HEK293T (cell line): Measurements from ENCODE around the gene KCNQ1.

ENCODE experiments used
- ARNT ChIP-seq: fragments of 450-650 bp; IDR thresholded peaks from 2 replicates; pipeline ENCODE4 v1.6.1; 2017; ENCODE audit warnings: mild to moderate bottlenecking
- BHLHE40 ChIP-seq: fragments of 450-650 bp; IDR thresholded peaks from 2 replicates; pipeline ENCODE4 v1.6.1; 2016; ENCODE audit warnings: mild to moderate bottlenecking, moderate library complexity, borderline replicate concordance
- ELF4 ChIP-seq: fragments of 450-650 bp; IDR thresholded peaks from 2 replicates; pipeline ENCODE4 v1.6.1; 2017; ENCODE audit warnings: antibody characterized with exemption
- FOXA1 ChIP-seq: fragments of 450-650 bp; IDR thresholded peaks from 2 replicates; pipeline ENCODE4 v1.6.1; 2016; ENCODE audit warnings: mild to moderate bottlenecking
- FOXM1 ChIP-seq: fragments of 450-650 bp; IDR thresholded peaks from 2 replicates; pipeline ENCODE4 v1.6.1; 2017; ENCODE audit warnings: mild to moderate bottlenecking, borderline replicate concordance
- NFRKB ChIP-seq: fragments of 450-650 bp; IDR thresholded peaks from 2 replicates; pipeline ENCODE4 v1.6.1; 2016; ENCODE audit warnings: mild to moderate bottlenecking, moderate library complexity
- SP1 ChIP-seq: fragments of 450-650 bp; IDR thresholded peaks from 2 replicates; pipeline ENCODE4 v1.6.1; 2017
- SUZ12 ChIP-seq: fragments of 450-650 bp; IDR thresholded peaks from 2 replicates; pipeline ENCODE4 v1.6.1; 2016; ENCODE audit warnings: mild to moderate bottlenecking
- TARDBP ChIP-seq: fragments of 450-650 bp; IDR thresholded peaks from 2 replicates; pipeline ENCODE4 v1.6.1; 2016
- ZNF384 ChIP-seq: fragments of 450-650 bp; IDR thresholded peaks from 2 replicates; pipeline ENCODE4 v1.6.1; 2016
- TF ChIP-seq, protein P1 (sequence below): fragments of 450-650 bp; IDR thresholded peaks from 2 replicates; pipeline ENCODE4 v1.6.1; 2016

DNA sequence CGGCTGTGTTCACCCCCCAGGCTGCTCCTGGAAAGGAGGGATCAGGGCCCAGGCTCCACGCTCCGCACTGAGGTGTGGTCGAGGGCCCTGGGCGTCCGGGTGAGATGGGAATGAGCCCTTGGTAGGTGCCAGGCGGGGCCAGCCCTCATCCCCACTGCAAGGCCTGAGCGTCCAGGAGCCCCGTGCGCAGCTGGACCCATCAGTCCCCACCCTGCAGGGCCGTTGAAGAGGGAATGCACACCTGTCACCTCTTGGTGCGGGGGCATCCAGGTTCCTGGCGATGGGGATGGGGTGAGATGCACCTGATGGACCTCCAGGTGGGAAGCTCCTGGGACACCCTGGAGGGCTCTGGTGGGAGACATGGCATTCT lies 72.2 kb downstream of the KCNQ1 start:
- no peak for TF ChIP-seq BHLHE40
- no peak for TF ChIP-seq SP1
- TF ChIP-seq ZNF384 = no peak
- TF ChIP-seq, protein P1, sequence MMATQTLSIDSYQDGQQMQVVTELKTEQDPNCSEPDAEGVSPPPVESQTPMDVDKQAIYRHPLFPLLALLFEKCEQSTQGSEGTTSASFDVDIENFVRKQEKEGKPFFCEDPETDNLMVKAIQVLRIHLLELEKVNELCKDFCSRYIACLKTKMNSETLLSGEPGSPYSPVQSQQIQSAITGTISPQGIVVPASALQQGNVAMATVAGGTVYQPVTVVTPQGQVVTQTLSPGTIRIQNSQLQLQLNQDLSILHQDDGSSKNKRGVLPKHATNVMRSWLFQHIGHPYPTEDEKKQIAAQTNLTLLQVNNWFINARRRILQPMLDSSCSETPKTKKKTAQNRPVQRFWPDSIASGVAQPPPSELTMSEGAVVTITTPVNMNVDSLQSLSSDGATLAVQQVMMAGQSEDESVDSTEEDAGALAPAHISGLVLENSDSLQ = no peak
- TF ChIP-seq TARDBP = no peak
- TF ChIP-seq SUZ12 = no peak
- no peak for TF ChIP-seq ELF4
- TF ChIP-seq NFRKB = no peak
- no peak for TF ChIP-seq ARNT
- TF ChIP-seq FOXA1 = no peak
- TF ChIP-seq FOXM1 = no peak
